ENCODE data around the gene FITM1. TPM values are rescaled to one million over a fixed set of nuclear protein-coding genes. Genes with fewer than 3 reads are reported as not detected.

Gene FITM1
- polyA plus RNA-seq, 1 of the 3 experiments (the other 2 are of a cell fraction) = 0.12 TPM

DNA sequence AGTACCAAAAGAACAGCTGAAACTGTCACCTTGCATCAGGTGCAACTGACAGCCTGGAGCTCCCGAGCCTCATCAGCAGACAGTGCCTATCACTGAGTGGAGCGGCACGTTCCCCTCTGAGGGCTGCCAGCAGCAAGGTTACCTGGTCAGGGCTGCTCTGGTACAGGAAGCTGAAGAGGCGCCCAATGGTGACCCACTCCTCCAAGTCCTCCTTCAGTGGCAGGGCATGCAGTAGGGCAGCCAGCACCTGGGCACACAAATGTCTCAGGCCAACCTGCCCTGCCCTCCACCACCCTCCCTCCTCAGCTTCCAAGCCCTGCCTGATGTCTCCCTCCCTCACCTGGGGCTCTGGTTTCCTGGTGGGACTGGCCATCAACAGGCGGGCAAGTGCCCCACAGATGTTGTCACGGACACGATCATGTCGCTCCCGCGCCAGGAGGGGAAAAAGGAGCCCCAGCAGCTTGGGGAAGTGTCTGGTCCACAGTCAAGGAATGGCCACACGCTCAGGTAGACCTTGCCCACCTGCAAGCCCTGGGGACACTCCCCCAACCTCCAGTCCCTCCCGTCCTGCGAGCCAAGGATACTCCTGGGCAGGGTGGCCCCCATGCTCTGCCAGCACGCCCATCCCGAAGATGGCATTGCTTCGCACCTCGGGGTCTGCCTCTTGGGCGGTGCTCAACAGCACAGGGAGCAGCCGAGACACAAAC lies 51.1 kb downstream of the FITM1 start:
- CTCF ChIA-PET = interaction anchor here (0.9 to 2.4 kb wide), 3 partner anchors 21 to 124 kb away, joined by 3 to 11 read pairs (median 3); partner anchors contain the start of gene IRF9

More for the DNA sequence above, 51.1 kb downstream of the FITM1 start:
- Histone ChIP-seq H3K4me3 (ENCODE audit: low read depth in 2 of 2, low read length in 1 of 2) (no peak overlapping the region), H3K27me3 (ENCODE audit: insufficient read depth) (no peaks in the 10 kb centered on the region), H4K20me1 (ENCODE audit: insufficient read depth) (no peaks in the 10 kb centered on the region), H2AFZ (ENCODE audit: low read depth) (no peak overlapping the region), H3K4me2 (no peak overlapping the region), H3K36me3 (replicated peaks in 1 of 2; ENCODE audit: control insufficient read depth in 1 of 2, insufficient read depth in 2 of 2, low read length in 1 of 2) (peaks cover 15 to 95% of the 10 kb centered on the region in 2 experiments), H3K9me2 (no peaks in the 10 kb centered on the region), H3K79me2 (ENCODE audit: insufficient read depth) (peaks cover under 1% of the 10 kb centered on the region; the same call in 1 of the 2 replicates), H3K27ac (ENCODE audit: low read depth in 2 of 2, low read length in 1 of 2) (no peak overlapping the region; a peak in 1 of 4 replicates), H3K4me1 (ENCODE audit: control insufficient read depth in 1 of 2, insufficient read depth in 2 of 2, low read depth in 1 of 2, low read length in 1 of 2) (peaks cover 0 to 11% of the 10 kb centered on the region in 2 experiments; a peak in 2 of 4 replicates), H3K9me3 (no peaks in the 10 kb centered on the region), H3K9ac (no peak overlapping the region), H3F3A (replicated peaks; ENCODE audit: insufficient read depth) (peaks cover 11% of the 10 kb centered on the region)
- POLR2A ChIA-PET = interaction anchor here (0.8 to 3.3 kb wide), 4 partner anchors 9 to 20 kb away, joined by 4 to 21 read pairs (median 10); partner anchors contain the start of genes IRF9, REC8 and TM9SF1
- TF ChIP-seq EZH2phosphoT487 (IDR thresholded peaks at IDR 0.05; ENCODE audit: borderline replicate concordance, low read depth) = no peak
- no peak for TF ChIP-seq IRF3 (IDR thresholded peaks at IDR 0.05; ENCODE audit: low read depth, low read length)
- no peak; the same call in 1 of the 2 replicates for TF ChIP-seq POLR2AphosphoS5 (IDR thresholded peaks at IDR 0.05; ENCODE audit: low read depth, low read length)
- TF ChIP-seq NRF1 (IDR thresholded peaks at IDR 0.05; ENCODE audit: low read depth, low read length) = no peak
- TF ChIP-seq, protein P1, sequence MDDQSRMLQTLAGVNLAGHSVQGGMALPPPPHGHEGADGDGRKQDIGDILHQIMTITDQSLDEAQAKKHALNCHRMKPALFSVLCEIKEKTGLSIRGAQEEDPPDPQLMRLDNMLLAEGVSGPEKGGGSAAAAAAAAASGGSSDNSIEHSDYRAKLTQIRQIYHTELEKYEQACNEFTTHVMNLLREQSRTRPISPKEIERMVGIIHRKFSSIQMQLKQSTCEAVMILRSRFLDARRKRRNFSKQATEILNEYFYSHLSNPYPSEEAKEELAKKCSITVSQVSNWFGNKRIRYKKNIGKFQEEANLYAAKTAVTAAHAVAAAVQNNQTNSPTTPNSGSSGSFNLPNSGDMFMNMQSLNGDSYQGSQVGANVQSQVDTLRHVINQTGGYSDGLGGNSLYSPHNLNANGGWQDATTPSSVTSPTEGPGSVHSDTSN (IDR thresholded peaks at IDR 0.05) = no peak
- no peak for TF ChIP-seq SMC3 (IDR thresholded peaks at IDR 0.05; ENCODE audit: low read depth, low read length)
- no peak for TF ChIP-seq ELF1 (IDR thresholded peaks at IDR 0.05)
- TF ChIP-seq MXI1 (IDR thresholded peaks at IDR 0.05; ENCODE audit: low read depth, low read length) = no peak
- TF ChIP-seq TAF1 (IDR thresholded peaks at IDR 0.05; ENCODE audit: borderline replicate concordance, low read depth, low read length) = no peak
- TF ChIP-seq CHD2 (IDR thresholded peaks at IDR 0.05; ENCODE audit: low read length, partially characterized antibody) = no peak
- TF ChIP-seq FOXM1 (IDR thresholded peaks at IDR 0.05; ENCODE audit: low read depth) = no peak
- 100% methylated on average over 2 of the region's 19 CpGs for WGBS (ENCODE audit: low lambda C conversion rate)
- DNase-seq = no peak

Small RNAs within 50 kb of the gene (small RNA-seq; reads per million reads assigned to genes)
- gene IPO4 (0 to 1.1 (median 0) reads per million in 7 experiments), gene IRF9 (0 to 1.1 (median 0.29) reads per million in 7 experiments), gene RNA5SP383 (0 to 223 (median 0) reads per million in 7 experiments)

Other genes starting within 250 kb of the FITM1 start
- 42.3 and 50.5 TPM in 2 replicates for gene DHRS4, start 176.9 kb upstream of the FITM1 start, polyA plus RNA-seq (2012; rRNA removed)
- gene DHRS4L2, start 141.7 kb upstream of the FITM1 start, polyA plus RNA-seq (2012; rRNA removed) = 12.1 and 14.6 TPM in 2 replicates
- 0.32 and 0.43 TPM in 2 replicates for gene CARMIL3, start 78.7 kb upstream of the FITM1 start, polyA plus RNA-seq (2012; rRNA removed)
- not detected in 2 replicates for gene CPNE6, start 59.1 kb upstream of the FITM1 start, polyA plus RNA-seq (2012; rRNA removed)
- 16.2 and 16.6 TPM in 2 replicates for gene PCK2, start 36.3 kb upstream of the FITM1 start, polyA plus RNA-seq (2012; rRNA removed)
- gene DCAF11, start 15.9 kb upstream of the FITM1 start, polyA plus RNA-seq (2012; rRNA removed) = 34.6 and 36.7 TPM in 2 replicates
- 0.76 and 0.88 TPM in 2 replicates for gene NRL, start 15.7 kb upstream of the FITM1 start, polyA plus RNA-seq (2012; rRNA removed)
- gene PSME1, start 5.5 kb downstream of the FITM1 start, polyA plus RNA-seq (2012; rRNA removed) = 154 and 287 TPM in 2 replicates
- 14.5 and 19.3 TPM in 2 replicates for gene EMC9, start 10.9 kb downstream of the FITM1 start, polyA plus RNA-seq (2012; rRNA removed)
- 129 and 147 TPM in 2 replicates for gene PSME2, start 16.0 kb downstream of the FITM1 start, polyA plus RNA-seq (2012; rRNA removed)
- 19.2 and 20.4 TPM in 2 replicates for gene RNF31, start 16.8 kb downstream of the FITM1 start, polyA plus RNA-seq (2012; rRNA removed)
- 37.6 and 43.6 TPM in 2 replicates for gene IRF9, start 30.6 kb downstream of the FITM1 start, polyA plus RNA-seq (2012; rRNA removed)
- 13.1 and 23.2 TPM in 2 replicates for gene REC8, start 41.4 kb downstream of the FITM1 start, polyA plus RNA-seq (2012; rRNA removed)
- 39.7 and 61.3 TPM in 2 replicates for gene IPO4, start 58.2 kb downstream of the FITM1 start, polyA plus RNA-seq (2012; rRNA removed)
- gene TM9SF1, start 64.8 kb downstream of the FITM1 start, polyA plus RNA-seq (2012; rRNA removed) = 48.7 and 54.8 TPM in 2 replicates
- 0.05 TPM in 1 of 2 replicates, not detected in the other for gene TSSK4, start 75.0 kb downstream of the FITM1 start, polyA plus RNA-seq (2012; rRNA removed)
- gene CHMP4A, start 82.8 kb downstream of the FITM1 start, polyA plus RNA-seq (2012; rRNA removed) = 92.4 and 96.1 TPM in 2 replicates
- gene MDP1, start 85.4 kb downstream of the FITM1 start, polyA plus RNA-seq (2012; rRNA removed) = 36.4 and 36.7 TPM in 2 replicates
- gene NEDD8, start 101.7 kb downstream of the FITM1 start, polyA plus RNA-seq (2012; rRNA removed) = 465 and 534 TPM in 2 replicates
- 97.0 and 149 TPM in 2 replicates for gene GMPR2, start 102.3 kb downstream of the FITM1 start, polyA plus RNA-seq (2012; rRNA removed)
- gene TINF2, start 112.0 kb downstream of the FITM1 start, polyA plus RNA-seq (2012; rRNA removed) = 38.3 and 42.2 TPM in 2 replicates
- gene TGM1, start 132.5 kb downstream of the FITM1 start, polyA plus RNA-seq (2012; rRNA removed) = 2.7 and 3.0 TPM in 2 replicates
- gene RABGGTA, start 140.9 kb downstream of the FITM1 start, polyA plus RNA-seq (2012; rRNA removed) = 54.9 and 59.4 TPM in 2 replicates
- 65.4 and 71.7 TPM in 2 replicates for gene DHRS1, start 169.1 kb downstream of the FITM1 start, polyA plus RNA-seq (2012; rRNA removed)
- 11.9 and 17.2 TPM in 2 replicates for gene NOP9, start 169.2 kb downstream of the FITM1 start, polyA plus RNA-seq (2012; rRNA removed)
- gene CIDEB, start 177.3 kb downstream of the FITM1 start, polyA plus RNA-seq (2012; rRNA removed) = 0.03 and 0.05 TPM in 2 replicates
- 8.2 and 12.2 TPM in 2 replicates for gene LTB4R2, start 179.5 kb downstream of the FITM1 start, polyA plus RNA-seq (2012; rRNA removed)
- 11.9 and 14.0 TPM in 2 replicates for gene LTB4R, start 180.8 kb downstream of the FITM1 start, polyA plus RNA-seq (2012; rRNA removed)
- 0.03 and 0.08 TPM in 2 replicates for gene ADCY4, start 204.4 kb downstream of the FITM1 start, polyA plus RNA-seq (2012; rRNA removed)
- gene RIPK3, start 209.3 kb downstream of the FITM1 start, polyA plus RNA-seq (2012; rRNA removed) = not detected in 2 replicates
- gene NFATC4, start 237.5 kb downstream of the FITM1 start, polyA plus RNA-seq (2012; rRNA removed) = 24.9 and 25.3 TPM in 2 replicates

Measured in SK-N-SH (cell line).